B cell (primary cell): ENCODE data around the gene GNGT1.

ENCODE experiments used
- EZH2 ChIP-seq: IDR thresholded peaks from 2 replicates; pipeline ENCODE4 v1.6.1; 2012; ENCODE audit warnings: borderline replicate concordance, low read depth, mild to moderate bottlenecking, moderate library complexity, low read length; ENCODE audit not compliant: insufficient read depth, poor library complexity, severe bottlenecking
- TF ChIP-seq, protein P1 (sequence below): fragments of 200-600 bp; IDR thresholded peaks from one replicate; pipeline ENCODE4 v1.8.0; 2022; ENCODE audit warnings: antibody characterized with exemption, mild to moderate bottlenecking

DNA sequence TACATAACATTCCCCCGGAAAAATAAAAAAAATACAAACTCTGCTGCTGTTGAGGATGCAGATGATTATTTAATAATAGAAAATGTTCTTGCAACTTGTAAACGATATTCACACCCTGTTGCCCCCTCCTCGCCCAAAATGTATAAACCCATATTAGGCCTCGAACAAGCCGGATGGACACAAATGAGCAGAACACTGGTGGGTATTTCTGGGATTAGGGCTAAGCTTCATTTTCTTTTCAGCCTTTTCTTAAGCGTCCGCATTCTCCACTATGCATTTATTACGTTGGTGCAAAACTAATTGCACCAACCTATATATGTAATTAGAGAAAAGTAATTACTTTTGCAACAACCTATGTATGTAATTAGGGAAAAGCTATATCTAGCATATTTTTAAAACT lies 14.8 kb downstream of the GNGT1 start:
- TF ChIP-seq, protein P1, sequence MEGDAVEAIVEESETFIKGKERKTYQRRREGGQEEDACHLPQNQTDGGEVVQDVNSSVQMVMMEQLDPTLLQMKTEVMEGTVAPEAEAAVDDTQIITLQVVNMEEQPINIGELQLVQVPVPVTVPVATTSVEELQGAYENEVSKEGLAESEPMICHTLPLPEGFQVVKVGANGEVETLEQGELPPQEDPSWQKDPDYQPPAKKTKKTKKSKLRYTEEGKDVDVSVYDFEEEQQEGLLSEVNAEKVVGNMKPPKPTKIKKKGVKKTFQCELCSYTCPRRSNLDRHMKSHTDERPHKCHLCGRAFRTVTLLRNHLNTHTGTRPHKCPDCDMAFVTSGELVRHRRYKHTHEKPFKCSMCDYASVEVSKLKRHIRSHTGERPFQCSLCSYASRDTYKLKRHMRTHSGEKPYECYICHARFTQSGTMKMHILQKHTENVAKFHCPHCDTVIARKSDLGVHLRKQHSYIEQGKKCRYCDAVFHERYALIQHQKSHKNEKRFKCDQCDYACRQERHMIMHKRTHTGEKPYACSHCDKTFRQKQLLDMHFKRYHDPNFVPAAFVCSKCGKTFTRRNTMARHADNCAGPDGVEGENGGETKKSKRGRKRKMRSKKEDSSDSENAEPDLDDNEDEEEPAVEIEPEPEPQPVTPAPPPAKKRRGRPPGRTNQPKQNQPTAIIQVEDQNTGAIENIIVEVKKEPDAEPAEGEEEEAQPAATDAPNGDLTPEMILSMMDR: no peak
- TF ChIP-seq EZH2: no peak
